GM10248 (cell line): Measurements from ENCODE around the gene SMIM10L1.
A peak's percentile ranks its signal among the peaks of the same experiment; 100 is the strongest.

Experiments used
- CTCF ChIA-PET: fragments of 300-600 bp; sonication (Branson Sonifier 250); formaldehyde crosslinking; extraction: SDS; loops from one replicate; lab custom pipeline; 2021; ENCODE audit warnings: antibody characterized with exemption; lab: Yijun Ruan, JAX
- POLR2A ChIA-PET: fragments of 350-650 bp; sonication (Branson Sonifier 250); formaldehyde crosslinking; extraction: SDS; loops from one replicate; lab custom pipeline; 2020; ENCODE audit warnings: antibody characterized with exemption; lab: Yijun Ruan, JAX
- DNase-seq: peaks from one replicate; pipeline ENCODE4 v3.0.0; 2012; ENCODE audit errors: extremely low spot score
- CTCF ChIP-seq: IDR thresholded peaks from 2 replicates; pipeline ENCODE4 v1.5.1; 2012; ENCODE audit warnings: mild to moderate bottlenecking, low read depth; ENCODE audit errors: extremely low read depth, missing control alignments, control extremely low read depth

The SMIM10L1 gene

GRCh38 chr12:11171145-11171968 lies at the start of gene SMIM10L1:
TSS of gene SMIM10L1 (plus strand) at chr12:11171194. CDS start at chr12:11171357, 163 bp downstream.
- ChIA-PET CTCF (interaction anchor here (0.7 to 1.8 kb wide), 6 partner anchors 10 to 447 kb away, joined by 3 to 6 read pairs (median 3); no protein-coding TSS in a partner anchor), POLR2A (interaction anchor here (0.7 to 0.8 kb wide), 2 partner anchors 23 to 982 kb away, joined by 3 read pairs; no protein-coding TSS in a partner anchor)
- no peak for TF ChIP-seq CTCF
- DNase-seq: peak; percentile 90

GRCh38 chr12:11130382-11130781 lies 40.6 kb upstream of the SMIM10L1 start:
- TF ChIP-seq CTCF: no peak
- CTCF ChIA-PET: no interaction called here
- DNase-seq: no peak
- POLR2A ChIA-PET: no interaction called here

GRCh38 chr12:11130999-11131398 lies 40.0 kb upstream of the SMIM10L1 start:
- ChIA-PET POLR2A (no interaction called here), CTCF (no interaction called here)
- no peak for TF ChIP-seq CTCF
- DNase-seq: no peak

- TF ChIP-seq CTCF: no peak
- POLR2A ChIA-PET: no interaction called here
- CTCF ChIA-PET: interaction anchor here (0.9 kb wide), 1 partner anchor 10 kb away, joined by 3 read pairs; no protein-coding TSS in a partner anchor
- DNase-seq: no peak
Measured at GRCh38 chr12:11133162-11133561, 37.8 kb upstream of the SMIM10L1 start.

- no peak for TF ChIP-seq CTCF
- ChIA-PET POLR2A (no interaction called here), CTCF (interaction anchor here (0.9 kb wide), 1 partner anchor 10 kb away, joined by 3 read pairs; no protein-coding TSS in a partner anchor)
- DNase-seq: no peak
Measured at GRCh38 chr12:11133816-11134215, 37.2 kb upstream of the SMIM10L1 start.

- POLR2A ChIA-PET: no interaction called here
- CTCF ChIA-PET: no interaction called here
- no peak for TF ChIP-seq CTCF
- no peak for DNase-seq
Measured at GRCh38 chr12:11134305-11134704, 36.7 kb upstream of the SMIM10L1 start, which contains the start of gene TAS2R30. TSS of gene TAS2R30 (minus strand) at chr12:11134644. CDS start at chr12:11134244, 400 bp downstream.
